Esophagus muscularis mucosa (tissue), 4 donors: ENCODE data around the gene ANKFY1. TPM values are rescaled to one million over a fixed set of nuclear protein-coding genes. Genes with fewer than 3 reads are reported as not detected.
A peak's percentile ranks its signal among the peaks of the same experiment; 100 is the strongest.

ENCODE experiments used
- DNase-seq: peaks from one replicate; pipeline ENCODE4 v3.0.0-alpha.2; 2017; ENCODE audit errors: extremely low spot score
- H3K27ac ChIP-seq, 4 donors: fragments of 200-600 bp; sonication (generic); replicated peaks in 1 of 4; 1 replicate in 3 of 4; 2 replicates in 1 of 4; pipeline ENCODE4 v1.5.1; 2016 to 2019; ENCODE audit warnings: mild to moderate bottlenecking in 1 of 4
- H3K27me3 ChIP-seq, 4 donors: fragments of 200-600 bp; sonication (generic); one replicate each; pipeline versions ENCODE4 v1.5.1 to v1.6.0; 2016 to 2019
- H3K36me3 ChIP-seq, 4 donors: fragments of 200-600 bp; sonication (generic); one replicate each; pipeline ENCODE4 v1.5.1; 2016 to 2019
- H3K4me1 ChIP-seq, 4 donors: fragments of 200-600 bp; sonication (generic); one replicate each; pipeline ENCODE4 v1.5.1; 2016 to 2019
- H3K4me3 ChIP-seq, 4 donors: fragments of 200-600 bp; sonication (generic); 1 replicate in 2 of 4; 2 replicates in 2 of 4; pipeline ENCODE4 v1.5.1; 2016 to 2019; ENCODE audit warnings: mild to moderate bottlenecking in 4 of 4, moderate library complexity in 1 of 4
- H3K9me3 ChIP-seq, 4 donors: fragments of 200-600 bp; sonication (generic); 1 replicate in 3 of 4; 2 replicates in 1 of 4; pipeline ENCODE4 v1.5.1; 2016 to 2019
- EP300 ChIP-seq: sonication (generic); formaldehyde crosslinking; IDR thresholded peaks from one replicate; pipeline ENCODE4 v1.6.1; 2017; ENCODE audit warnings: antibody characterized with exemption
- POLR2A ChIP-seq: fragments of 450-650 bp; IDR thresholded peaks from one replicate; pipeline ENCODE4 v1.6.1; 2017; ENCODE audit warnings: antibody characterized with exemption, moderate library complexity, mild to moderate bottlenecking, low read depth
- POLR2AphosphoS5 ChIP-seq, 2 donors: sonication (generic); formaldehyde crosslinking; IDR thresholded peaks; one replicate each; pipeline ENCODE4 v1.6.1; 2017; ENCODE audit warnings: antibody characterized with exemption in 2 of 2
- WGBS: methylation state at CpG from one replicate; pipeline ENCODE4 v1.1.5; 2018; 5-methylcytosine and 5-hydroxymethylcytosine counted together
- intact Hi-C: fragments of 100-400 bp; cut with DNase I; formaldehyde crosslinking; loops from one replicate; pipeline ENCODE4 v1.15.1; 2023
- total RNA-seq, 4 donors: library from RNA; depleted of rRNA; stranded (reverse); fragments of >200 nt; gene quantifications; one replicate each; pipeline versions ENCODE4 v1.1.0 to v1.2.1, GENCODE V29; 2016
- TF ChIP-seq, protein P1 (sequence below), 3 experiments: fragments of 200-600 bp in 2 of 3; fragments of 450-650 bp in 1 of 3; sonication (generic) in 2 of 3; IDR thresholded peaks; one replicate each; pipeline ENCODE4 v1.5.1; 2017 to 2019; ENCODE audit warnings: antibody characterized with exemption in 3 of 3, mild to moderate bottlenecking in 2 of 3, moderate library complexity in 1 of 3

ANKFY1 gene
- total RNA-seq, 4 donors from 2014 or later: 28.2 to 41.0 (median 36.7) TPM

DNA sequence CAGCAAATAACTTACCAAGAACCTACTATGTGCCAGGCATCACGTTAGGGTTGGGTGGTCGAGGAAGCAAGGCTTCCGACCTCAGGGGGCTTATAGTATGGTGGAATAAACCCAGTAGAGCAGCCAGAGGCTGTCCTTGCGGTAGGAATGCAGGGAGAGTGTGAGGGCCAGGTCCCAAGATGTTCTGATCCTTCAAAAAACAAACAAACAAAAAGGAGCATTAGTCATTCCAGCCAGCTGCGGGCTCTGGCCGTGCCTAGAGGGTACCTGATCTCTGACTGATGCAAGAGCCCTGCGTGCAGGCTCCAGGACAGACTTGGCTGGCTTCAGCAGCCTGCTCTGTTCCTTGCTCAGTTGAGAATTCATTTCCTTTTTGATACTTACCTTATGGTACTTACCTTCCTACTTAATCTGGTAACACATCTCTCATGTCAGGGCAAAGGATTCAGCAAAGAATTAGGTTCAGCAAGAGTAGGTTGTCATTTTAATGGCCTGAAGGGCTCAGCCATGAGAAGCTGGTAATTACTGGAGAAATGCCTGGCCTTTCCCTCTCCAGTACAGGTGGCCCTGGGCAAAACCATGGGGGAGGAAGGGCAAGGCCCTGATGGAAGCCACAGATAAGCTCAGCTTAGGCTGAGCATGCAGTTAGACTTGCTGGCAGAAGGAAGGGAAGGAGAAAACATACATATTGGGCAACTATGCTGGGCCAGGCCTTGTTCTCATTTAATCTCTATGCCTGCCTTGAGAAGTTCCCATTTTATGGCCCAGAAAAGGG, 102.4 kb downstream of the ANKFY1 start:
- 48% methylated on average over 6 of the region's 7 CpGs for WGBS
- peaks cover 24 to 86% (median 39%) of the 10 kb centered on the region in 4 donors for H3K36me3 ChIP-seq
- DNase-seq: no peak
- peak overlapping the region in 3 of 4 donors; percentile 6 to 57 (median 47) for H3K27ac ChIP-seq
- intact Hi-C loops: no loop called here
- H3K4me3 ChIP-seq: no peak overlapping the region
- no peaks in the 10 kb centered on the region for H3K27me3 ChIP-seq
- no peaks in the 10 kb centered on the region for H3K9me3 ChIP-seq
- TF ChIP-seq, protein P1, sequence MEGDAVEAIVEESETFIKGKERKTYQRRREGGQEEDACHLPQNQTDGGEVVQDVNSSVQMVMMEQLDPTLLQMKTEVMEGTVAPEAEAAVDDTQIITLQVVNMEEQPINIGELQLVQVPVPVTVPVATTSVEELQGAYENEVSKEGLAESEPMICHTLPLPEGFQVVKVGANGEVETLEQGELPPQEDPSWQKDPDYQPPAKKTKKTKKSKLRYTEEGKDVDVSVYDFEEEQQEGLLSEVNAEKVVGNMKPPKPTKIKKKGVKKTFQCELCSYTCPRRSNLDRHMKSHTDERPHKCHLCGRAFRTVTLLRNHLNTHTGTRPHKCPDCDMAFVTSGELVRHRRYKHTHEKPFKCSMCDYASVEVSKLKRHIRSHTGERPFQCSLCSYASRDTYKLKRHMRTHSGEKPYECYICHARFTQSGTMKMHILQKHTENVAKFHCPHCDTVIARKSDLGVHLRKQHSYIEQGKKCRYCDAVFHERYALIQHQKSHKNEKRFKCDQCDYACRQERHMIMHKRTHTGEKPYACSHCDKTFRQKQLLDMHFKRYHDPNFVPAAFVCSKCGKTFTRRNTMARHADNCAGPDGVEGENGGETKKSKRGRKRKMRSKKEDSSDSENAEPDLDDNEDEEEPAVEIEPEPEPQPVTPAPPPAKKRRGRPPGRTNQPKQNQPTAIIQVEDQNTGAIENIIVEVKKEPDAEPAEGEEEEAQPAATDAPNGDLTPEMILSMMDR (IDR thresholded peaks at IDR 0.05): peak in 2 of 3 experiments; percentile 8 to 24
- TF ChIP-seq POLR2AphosphoS5 (IDR thresholded peaks at IDR 0.05) (peak in 1 of 2 donors; percentile 9), EP300 (no peak), POLR2A (no peak)
- H3K4me1 ChIP-seq: peaks cover 6 to 35% (median 21%) of the 10 kb centered on the region in 4 donors

DNA sequence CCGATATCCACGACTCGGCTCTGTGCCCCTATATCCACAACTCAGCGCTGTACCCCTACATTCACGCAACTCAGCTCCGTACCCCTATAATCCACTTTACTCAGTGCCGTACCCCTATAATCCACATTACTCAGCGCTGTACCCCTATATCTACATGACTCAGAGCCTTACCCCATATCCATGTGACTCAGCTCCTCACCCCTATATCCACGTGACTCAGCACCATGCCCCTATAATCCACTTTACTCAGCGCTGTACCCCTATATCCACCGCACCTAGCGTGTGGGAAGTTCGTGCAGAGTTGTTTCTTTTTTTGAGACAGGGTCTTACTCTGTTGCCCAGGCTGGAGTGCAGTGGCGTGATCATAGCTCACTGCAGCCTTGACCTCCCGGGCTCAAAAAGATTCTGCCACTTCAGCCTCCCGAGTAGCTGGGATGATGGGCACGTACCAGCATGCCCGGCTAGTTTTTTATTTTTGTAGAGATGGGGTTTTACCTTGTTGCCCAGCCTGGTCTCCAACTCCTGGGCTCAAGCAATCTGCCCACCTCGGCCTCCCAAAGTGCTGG, 103.4 kb downstream of the ANKFY1 start:
- H3K4me3 ChIP-seq: no peak overlapping the region
- peaks cover 25 to 86% (median 43%) of the 10 kb centered on the region in 4 donors for H3K36me3 ChIP-seq
- peak overlapping the region in 1 of 4 donors; percentile 57 for H3K27ac ChIP-seq
- H3K4me1 ChIP-seq: peaks cover 6 to 35% (median 21%) of the 10 kb centered on the region in 4 donors
- no peaks in the 10 kb centered on the region for H3K27me3 ChIP-seq
- H3K9me3 ChIP-seq: no peaks in the 10 kb centered on the region
- DNase-seq: no peak
- no peak for TF ChIP-seq EP300
- TF ChIP-seq POLR2A: no peak
- TF ChIP-seq POLR2AphosphoS5 (IDR thresholded peaks at IDR 0.05): no peak
- TF ChIP-seq, protein P1 (IDR thresholded peaks at IDR 0.05): no peak
- intact Hi-C loops: no loop called here
- WGBS: 98% methylated on average over 19 of the region's 19 CpGs

DNA sequence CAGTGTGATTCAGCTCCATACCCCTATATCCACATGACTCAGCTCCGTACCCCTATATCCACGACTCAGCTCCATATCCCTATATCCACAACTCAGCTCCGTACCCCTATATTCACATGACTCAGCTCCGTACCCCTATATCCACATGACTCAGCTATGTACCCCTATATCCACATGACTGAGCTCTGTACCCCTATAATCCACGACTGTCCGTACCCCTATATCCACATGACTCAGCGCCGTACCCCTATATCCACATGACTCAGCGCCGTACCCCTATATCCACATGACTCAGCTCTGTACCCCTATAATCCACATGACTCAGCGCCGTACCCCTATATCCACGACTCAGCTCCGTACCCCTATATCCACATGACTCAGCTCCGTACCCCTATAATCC, 104.0 kb downstream of the ANKFY1 start:
- 95% methylated on average over 15 of the region's 15 CpGs for WGBS
- peaks cover 28 to 86% (median 41%) of the 10 kb centered on the region in 4 donors for H3K36me3 ChIP-seq
- TF ChIP-seq POLR2A (no peak), EP300 (no peak), POLR2AphosphoS5 (IDR thresholded peaks at IDR 0.05) (no peak)
- TF ChIP-seq, protein P1 (IDR thresholded peaks at IDR 0.05): no peak
- intact Hi-C loops: no loop called here
- H3K4me3 ChIP-seq: no peak overlapping the region
- no peaks in the 10 kb centered on the region for H3K27me3 ChIP-seq
- H3K4me1 ChIP-seq: peaks cover 6 to 35% (median 21%) of the 10 kb centered on the region in 4 donors
- no peak for DNase-seq
- no peak overlapping the region for H3K27ac ChIP-seq
- H3K9me3 ChIP-seq: no peaks in the 10 kb centered on the region

DNA sequence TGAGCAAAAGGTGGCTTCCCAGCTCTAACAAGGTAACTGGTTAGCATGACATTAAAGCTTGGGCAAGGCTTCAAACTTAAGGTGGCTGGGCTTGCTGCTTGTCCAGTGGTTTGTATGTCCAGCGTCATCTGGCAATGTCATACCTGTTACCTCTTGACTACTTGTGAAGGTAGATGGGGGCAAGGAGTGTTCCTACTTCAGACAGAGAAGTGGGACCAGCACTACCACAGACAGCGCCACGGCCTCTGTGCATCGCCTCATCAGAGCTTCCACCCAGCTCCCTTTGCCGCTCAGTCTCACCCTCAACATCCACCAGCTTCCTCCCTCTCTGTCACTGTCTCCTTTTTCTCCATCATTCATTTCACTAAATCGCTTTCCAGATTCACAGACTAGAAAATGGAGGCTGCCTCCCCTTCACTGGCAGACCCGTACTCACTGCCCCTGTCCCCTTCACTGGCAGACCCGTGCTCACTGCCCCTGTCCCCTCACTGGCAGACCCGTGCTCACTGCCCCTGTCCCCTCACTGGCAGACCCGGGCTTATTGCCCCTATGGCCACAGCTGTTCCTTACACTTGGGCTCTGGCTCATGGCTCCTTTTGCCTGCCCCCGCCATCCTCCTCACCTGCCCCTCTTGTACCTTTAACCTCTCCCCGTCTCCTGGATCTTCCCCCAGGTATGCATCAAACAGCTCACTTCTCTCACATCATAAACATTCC, 106.0 kb downstream of the ANKFY1 start:
- no peak overlapping the region for H3K27ac ChIP-seq
- intact Hi-C loops: no loop called here
- no peak for DNase-seq
- no peaks in the 10 kb centered on the region for H3K9me3 ChIP-seq
- H3K4me1 ChIP-seq: peaks cover 6 to 20% (median 15%) of the 10 kb centered on the region in 4 donors
- H3K27me3 ChIP-seq: no peaks in the 10 kb centered on the region
- TF ChIP-seq, protein P1 (IDR thresholded peaks at IDR 0.05): no peak
- TF ChIP-seq POLR2AphosphoS5 (IDR thresholded peaks at IDR 0.05): no peak
- no peak for TF ChIP-seq POLR2A
- no peak for TF ChIP-seq EP300
- no peak overlapping the region for H3K4me3 ChIP-seq
- WGBS: 94% methylated on average over 12 of the region's 12 CpGs
- H3K36me3 ChIP-seq: peaks cover 25 to 88% (median 50%) of the 10 kb centered on the region in 4 donors
